ENCODE results near the gene TDRD1.

Gene TDRD1

GRCh38 chr10:114242235-114242634 lies 63.1 kb downstream of the TDRD1 start:
- no peak for DNase-seq

- no peak for DNase-seq
Measured at GRCh38 chr10:114243661-114244060, 64.5 kb downstream of the TDRD1 start.

- DNase-seq: no peak
Measured at GRCh38 chr10:114244126-114244525, 65.0 kb downstream of the TDRD1 start.

- DNase-seq: no peak
Measured at GRCh38 chr10:114245121-114245791, 66.1 kb downstream of the TDRD1 start.

GRCh38 chr10:114246679-114247305 lies 67.6 kb downstream of the TDRD1 start:
- no peak for DNase-seq

GRCh38 chr10:114250236-114250635 lies 71.1 kb downstream of the TDRD1 start:
- no peak for DNase-seq

- DNase-seq: no peak
Measured at GRCh38 chr10:114250716-114251115, 71.6 kb downstream of the TDRD1 start.

- DNase-seq: no peak
Measured at GRCh38 chr10:114252092-114252491, 72.9 kb downstream of the TDRD1 start.

- DNase-seq: no peak
Measured at GRCh38 chr10:114252883-114253282, 73.7 kb downstream of the TDRD1 start.

GRCh38 chr10:114255227-114255626 lies 76.1 kb downstream of the TDRD1 start:
- DNase-seq: no peak

- no peak for DNase-seq
Measured at GRCh38 chr10:114256008-114256765, 77.0 kb downstream of the TDRD1 start.

- no peak for DNase-seq
Measured at GRCh38 chr10:114256822-114257221, 77.7 kb downstream of the TDRD1 start.

- DNase-seq: no peak
Measured at GRCh38 chr10:114257498-114257897, 78.3 kb downstream of the TDRD1 start.

- DNase-seq: no peak
Measured at GRCh38 chr10:114258274-114258840, 79.2 kb downstream of the TDRD1 start.

- no peak for DNase-seq
Measured at GRCh38 chr10:114259824-114260223, 80.7 kb downstream of the TDRD1 start.

GRCh38 chr10:114260366-114260765 lies 81.2 kb downstream of the TDRD1 start:
- no peak for DNase-seq

GRCh38 chr10:114261076-114261475 lies 81.9 kb downstream of the TDRD1 start:
- DNase-seq: no peak

GRCh38 chr10:114262496-114262895 lies 83.3 kb downstream of the TDRD1 start:
- DNase-seq: no peak

GRCh38 chr10:114265392-114266053 lies 86.4 kb downstream of the TDRD1 start:
- no peak for DNase-seq

GRCh38 chr10:114266521-114266920 lies 87.4 kb downstream of the TDRD1 start:
- DNase-seq: no peak

GRCh38 chr10:114271075-114271778 lies 92.1 kb downstream of the TDRD1 start:
- no peak for DNase-seq

GRCh38 chr10:114271779-114272167 lies 92.6 kb downstream of the TDRD1 start:
- no peak for DNase-seq

GRCh38 chr10:114272696-114273095 lies 93.5 kb downstream of the TDRD1 start:
- DNase-seq: no peak

Measured in suppressor macrophage treated with lipopolysaccharide for 4 hours (primary cell).